Body of pancreas (tissue), 4 donors: ENCODE results near the gene P2RX6. TPM values are rescaled to one million over a fixed set of nuclear protein-coding genes. Genes with fewer than 3 reads are reported as not detected.
"Not testable (repeated sequence)": the region's sequence is repeated elsewhere in the genome, so short reads cannot be mapped to it uniquely, and the experiment has no call there.

ENCODE experiments used
- ATAC-seq: fragments of 150-250 bp; one replicate; pipeline ENCODE4 v1.9.1; 2016
- DNase-seq, 4 donors: peaks; one replicate each; pipeline ENCODE4 v3.0.0-alpha.2; 2019
- H3K27ac ChIP-seq, 4 donors: fragments of 200-600 bp; sonication (generic); 1 replicate in 3 of 4; 2 replicates in 1 of 4; pipeline versions ENCODE4 v1.5.1 to v1.6.1; 2016 to 2019; ENCODE audit warnings: mild to moderate bottlenecking in 1 of 4, mixed read lengths in 1 of 4, moderate library complexity in 1 of 4
- H3K27me3 ChIP-seq, 2 donors: fragments of 200-600 bp; sonication (generic); one replicate each; pipeline ENCODE4 v1.6.0; 2016; ENCODE audit warnings: mild to moderate bottlenecking in 1 of 2
- H3K36me3 ChIP-seq, 2 donors: fragments of 200-600 bp; sonication (generic); replicated peaks in 1 of 2; 2 replicates each; pipeline ENCODE4 v1.5.1; 2016; ENCODE audit warnings: low read depth in 2 of 2; ENCODE audit not compliant: insufficient read depth in 1 of 2
- H3K4me1 ChIP-seq: fragments of 200-600 bp; sonication (generic); one replicate; pipeline ENCODE4 v1.6.0; 2016
- H3K4me3 ChIP-seq, 2 donors: fragments of 200-600 bp; sonication (generic); 1 replicate in 1 of 2; 2 replicates in 1 of 2; pipeline ENCODE4 v1.5.1; 2016 to 2019
- H3K9me3 ChIP-seq, 3 donors: fragments of 200-600 bp; sonication (generic); 1 replicate in 2 of 3; 2 replicates in 1 of 3; pipeline ENCODE4 v1.5.1; 2016
- POLR2A ChIP-seq, 3 donors: fragments of 450-650 bp; IDR thresholded peaks; one replicate each; pipeline ENCODE4 v1.6.1; 2016; ENCODE audit warnings: antibody characterized with exemption in 3 of 3, mild to moderate bottlenecking in 2 of 3
- WGBS, 2 donors: methylation state at CpG; one replicate each; pipeline ENCODE4 v1.1.5; 2017; 5-methylcytosine and 5-hydroxymethylcytosine counted together
- intact Hi-C: fragments of 100-400 bp; cut with DNase I; formaldehyde crosslinking; loops from one replicate; pipeline ENCODE4 v1.15.1; 2023
- total RNA-seq, 2 donors: library from RNA; depleted of rRNA; stranded (reverse); fragments of >200 nt; gene quantifications; one replicate each; pipeline ENCODE4 v1.1.0, GENCODE V29; 2016
- TF ChIP-seq, protein P1 (sequence below), 7 experiments: fragments of 450-650 bp in 4 of 7; fragments of 200-600 bp in 3 of 7; sonication (generic) in 3 of 7; IDR thresholded peaks; one replicate each; pipeline ENCODE4 v1.5.1; 2016 to 2019; ENCODE audit warnings: antibody characterized with exemption in 7 of 7

Gene P2RX6
- total RNA-seq, 2 donors from 2014 or later = not detected

DNA sequence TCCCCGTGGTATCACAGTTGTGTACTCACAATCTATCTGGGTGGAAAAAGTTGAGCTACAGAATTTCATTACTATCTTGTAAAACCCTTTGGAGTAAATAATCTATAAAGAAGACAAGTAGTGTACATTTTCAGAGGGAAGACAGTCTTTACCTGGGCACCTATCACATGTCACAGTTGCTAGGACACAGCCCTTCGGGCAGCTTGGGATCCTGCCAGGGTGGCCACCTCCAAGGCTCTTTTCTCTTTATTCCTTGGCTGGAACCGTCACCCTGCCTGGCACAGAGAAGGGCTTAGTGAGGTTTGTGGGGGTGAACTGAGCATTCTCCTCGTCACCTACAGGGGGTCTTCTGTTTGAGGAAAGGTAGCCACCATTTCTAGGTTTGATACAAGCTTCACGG lies 54.4 kb downstream of the P2RX6 start:
- no peak overlapping the region for H3K4me3 ChIP-seq
- TF ChIP-seq, protein P1, sequence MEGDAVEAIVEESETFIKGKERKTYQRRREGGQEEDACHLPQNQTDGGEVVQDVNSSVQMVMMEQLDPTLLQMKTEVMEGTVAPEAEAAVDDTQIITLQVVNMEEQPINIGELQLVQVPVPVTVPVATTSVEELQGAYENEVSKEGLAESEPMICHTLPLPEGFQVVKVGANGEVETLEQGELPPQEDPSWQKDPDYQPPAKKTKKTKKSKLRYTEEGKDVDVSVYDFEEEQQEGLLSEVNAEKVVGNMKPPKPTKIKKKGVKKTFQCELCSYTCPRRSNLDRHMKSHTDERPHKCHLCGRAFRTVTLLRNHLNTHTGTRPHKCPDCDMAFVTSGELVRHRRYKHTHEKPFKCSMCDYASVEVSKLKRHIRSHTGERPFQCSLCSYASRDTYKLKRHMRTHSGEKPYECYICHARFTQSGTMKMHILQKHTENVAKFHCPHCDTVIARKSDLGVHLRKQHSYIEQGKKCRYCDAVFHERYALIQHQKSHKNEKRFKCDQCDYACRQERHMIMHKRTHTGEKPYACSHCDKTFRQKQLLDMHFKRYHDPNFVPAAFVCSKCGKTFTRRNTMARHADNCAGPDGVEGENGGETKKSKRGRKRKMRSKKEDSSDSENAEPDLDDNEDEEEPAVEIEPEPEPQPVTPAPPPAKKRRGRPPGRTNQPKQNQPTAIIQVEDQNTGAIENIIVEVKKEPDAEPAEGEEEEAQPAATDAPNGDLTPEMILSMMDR (IDR thresholded peaks at IDR 0.05) = no peak
- no peak for TF ChIP-seq POLR2A (IDR thresholded peaks at IDR 0.05)
- intact Hi-C loops = no loop called here
- H3K27me3 ChIP-seq = no peaks in the 10 kb centered on the region
- no peaks in the 10 kb centered on the region for H3K9me3 ChIP-seq
- ATAC-seq (no peak), DNase-seq (no peak)
- 33 to 36% methylated on average over 3 to 5 of the region's 5 CpGs for WGBS, 2 donors
- no peak overlapping the region for H3K27ac ChIP-seq
- no peaks in the 10 kb centered on the region for H3K36me3 ChIP-seq
- H3K4me1 ChIP-seq = no peaks in the 10 kb centered on the region

DNA sequence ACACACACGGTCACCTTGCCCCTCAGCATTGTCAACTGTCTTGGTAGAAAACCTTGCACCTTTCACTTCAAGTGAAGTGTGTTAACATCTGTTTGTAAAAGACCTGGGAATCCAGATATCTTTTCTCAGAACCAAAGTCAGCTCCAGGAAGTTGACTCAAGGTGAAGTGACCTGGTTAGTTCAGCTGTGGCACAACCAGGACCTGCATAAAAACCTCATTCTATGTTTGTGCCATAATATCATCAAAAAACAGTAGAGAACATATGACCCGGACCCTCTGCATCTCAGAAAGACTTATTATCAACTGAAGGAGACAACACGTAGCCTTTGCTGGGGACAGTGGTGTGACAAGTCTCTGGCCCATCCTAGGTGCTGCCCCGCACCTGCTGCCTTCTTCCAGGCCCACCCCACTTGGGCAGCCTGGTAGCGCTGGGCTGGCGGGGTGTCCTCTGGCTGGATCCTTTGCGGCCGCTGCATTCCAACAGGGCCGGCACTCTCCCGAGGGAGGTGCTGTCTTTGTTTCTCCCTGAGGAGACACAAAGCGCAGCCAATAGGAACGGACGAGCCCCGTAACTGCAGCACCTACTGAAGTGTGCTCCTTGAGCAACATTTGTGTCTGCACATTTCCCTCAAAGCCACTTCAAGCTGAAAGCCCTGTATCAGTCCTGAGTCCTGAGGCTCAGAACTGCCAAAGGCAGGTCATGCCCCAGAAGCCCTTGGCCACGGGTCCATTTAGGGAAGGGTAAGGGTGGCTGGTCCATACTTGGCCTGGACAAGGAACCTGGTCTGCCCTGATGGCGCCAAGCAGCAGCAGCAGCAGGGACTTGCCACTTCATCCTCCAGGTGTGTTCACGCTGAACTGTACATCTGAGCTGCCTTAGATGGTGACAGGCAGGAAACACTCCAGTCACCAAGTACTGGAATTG lies 56.0 kb downstream of the P2RX6 start:
- H3K4me3 ChIP-seq = no peak overlapping the region
- H3K27me3 ChIP-seq = no peaks in the 10 kb centered on the region
- TF ChIP-seq, protein P1 (IDR thresholded peaks at IDR 0.05) = no peak
- no peak for TF ChIP-seq POLR2A (IDR thresholded peaks at IDR 0.05)
- DNase-seq (no peak), ATAC-seq (no peak)
- intact Hi-C loops = no loop called here
- H3K9me3 ChIP-seq = no peaks in the 10 kb centered on the region
- no peaks in the 10 kb centered on the region for H3K36me3 ChIP-seq
- no peak overlapping the region for H3K27ac ChIP-seq
- 80 to 86% methylated on average over 11 to 13 of the region's 17 CpGs for whole genome bisulfite sequencing, 2 donors
- H3K4me1 ChIP-seq = no peaks in the 10 kb centered on the region

DNA sequence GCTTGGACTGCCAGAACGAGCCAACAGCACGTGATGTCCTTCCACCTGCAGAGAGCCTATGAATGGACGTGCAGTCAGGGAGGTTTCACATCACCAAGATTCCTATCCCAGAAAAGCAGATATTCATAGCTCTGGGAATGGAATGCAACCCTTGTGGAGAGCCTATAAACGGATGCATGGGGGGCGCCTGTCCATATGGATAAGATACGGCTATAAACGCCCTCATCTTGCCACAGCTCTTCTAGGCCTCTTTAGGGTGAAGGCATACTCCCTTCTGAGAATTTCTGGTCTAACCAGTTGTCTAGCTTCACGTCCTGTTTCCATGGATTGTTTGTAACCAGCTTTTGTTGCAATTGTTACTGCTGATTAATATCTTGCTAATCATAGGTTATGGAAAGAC lies 56.8 kb downstream of the P2RX6 start:
- H3K27ac ChIP-seq, ATAC-seq, H3K36me3 ChIP-seq, H3K9me3 ChIP-seq, H3K4me1 ChIP-seq, H3K27me3 ChIP-seq, intact Hi-C loops, DNase-seq, H3K4me3 ChIP-seq: not testable (repeated sequence)
- WGBS, 2 donors = 70 to 78% methylated on average over 8 of the region's 8 CpGs

DNA sequence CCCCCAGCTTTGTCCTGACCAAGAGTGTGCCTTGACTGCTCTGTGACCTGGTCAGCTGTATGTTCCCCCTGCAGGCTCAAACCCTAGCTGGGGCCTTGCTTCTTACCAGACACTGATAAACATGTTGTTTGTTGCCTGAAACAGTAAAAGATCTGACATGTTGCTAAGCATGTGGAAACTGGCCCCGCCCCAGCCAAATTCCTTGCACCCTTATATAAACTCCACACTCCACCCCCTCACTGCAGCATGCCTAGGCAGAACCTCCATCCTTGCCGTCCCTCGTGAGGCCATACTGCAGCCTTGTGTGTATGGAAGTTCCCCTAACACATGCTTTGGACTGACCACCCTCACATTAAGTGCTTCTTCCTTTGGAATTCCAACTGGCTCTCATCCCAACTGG lies 58.1 kb downstream of the P2RX6 start:
- Histone ChIP-seq H3K27me3 (no peaks in the 10 kb centered on the region), H3K27ac (no peak overlapping the region), H3K4me1 (no peaks in the 10 kb centered on the region), H3K9me3 (no peaks in the 10 kb centered on the region), H3K36me3 (no peaks in the 10 kb centered on the region), H3K4me3 (no peak overlapping the region)
- intact Hi-C loops = no loop called here
- DNase-seq (no peak), ATAC-seq (no peak)
- WGBS, 2 donors = 75 to 86% methylated on average over 3 of the region's 3 CpGs
- TF ChIP-seq, protein P1 (IDR thresholded peaks at IDR 0.05) = no peak
- no peak for TF ChIP-seq POLR2A (IDR thresholded peaks at IDR 0.05)

DNA sequence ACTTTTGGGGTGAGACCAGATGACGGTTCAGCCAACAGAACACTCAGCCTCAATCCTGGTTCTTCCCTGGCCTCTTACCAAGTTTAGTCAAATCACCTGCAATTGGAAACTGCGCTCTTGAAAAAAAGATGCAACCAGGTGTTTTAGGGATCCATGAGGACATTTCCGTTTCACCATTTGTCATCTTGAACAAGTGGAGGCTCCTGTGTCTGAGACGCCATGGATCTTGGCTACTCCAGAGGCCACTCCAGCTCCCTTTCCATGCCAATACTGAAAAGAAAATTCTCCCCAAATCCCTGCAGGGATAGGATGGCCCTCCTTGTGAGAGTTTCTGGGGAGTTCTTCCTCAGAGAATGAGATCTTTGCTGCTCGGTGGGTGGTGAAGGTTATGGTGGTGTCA lies 58.5 kb downstream of the P2RX6 start:
- no peak for TF ChIP-seq POLR2A (IDR thresholded peaks at IDR 0.05)
- TF ChIP-seq, protein P1 (IDR thresholded peaks at IDR 0.05) = no peak
- no peaks in the 10 kb centered on the region for H3K4me1 ChIP-seq
- 90 to 91% methylated on average over 5 of the region's 5 CpGs for WGBS, 2 donors
- intact Hi-C loops = no loop called here
- H3K27ac ChIP-seq = no peak overlapping the region
- no peaks in the 10 kb centered on the region for H3K9me3 ChIP-seq
- DNase-seq (no peak), ATAC-seq (no peak)
- H3K27me3 ChIP-seq = no peaks in the 10 kb centered on the region
- no peak overlapping the region for H3K4me3 ChIP-seq
- no peaks in the 10 kb centered on the region for H3K36me3 ChIP-seq
